ENCODE measurements around the gene RXRG. TPM values are rescaled to one million over a fixed set of nuclear protein-coding genes. Genes with fewer than 3 reads are reported as not detected.

RXRG gene
- total RNA-seq, 1 experiment from 2014 or later: not detected

DNA sequence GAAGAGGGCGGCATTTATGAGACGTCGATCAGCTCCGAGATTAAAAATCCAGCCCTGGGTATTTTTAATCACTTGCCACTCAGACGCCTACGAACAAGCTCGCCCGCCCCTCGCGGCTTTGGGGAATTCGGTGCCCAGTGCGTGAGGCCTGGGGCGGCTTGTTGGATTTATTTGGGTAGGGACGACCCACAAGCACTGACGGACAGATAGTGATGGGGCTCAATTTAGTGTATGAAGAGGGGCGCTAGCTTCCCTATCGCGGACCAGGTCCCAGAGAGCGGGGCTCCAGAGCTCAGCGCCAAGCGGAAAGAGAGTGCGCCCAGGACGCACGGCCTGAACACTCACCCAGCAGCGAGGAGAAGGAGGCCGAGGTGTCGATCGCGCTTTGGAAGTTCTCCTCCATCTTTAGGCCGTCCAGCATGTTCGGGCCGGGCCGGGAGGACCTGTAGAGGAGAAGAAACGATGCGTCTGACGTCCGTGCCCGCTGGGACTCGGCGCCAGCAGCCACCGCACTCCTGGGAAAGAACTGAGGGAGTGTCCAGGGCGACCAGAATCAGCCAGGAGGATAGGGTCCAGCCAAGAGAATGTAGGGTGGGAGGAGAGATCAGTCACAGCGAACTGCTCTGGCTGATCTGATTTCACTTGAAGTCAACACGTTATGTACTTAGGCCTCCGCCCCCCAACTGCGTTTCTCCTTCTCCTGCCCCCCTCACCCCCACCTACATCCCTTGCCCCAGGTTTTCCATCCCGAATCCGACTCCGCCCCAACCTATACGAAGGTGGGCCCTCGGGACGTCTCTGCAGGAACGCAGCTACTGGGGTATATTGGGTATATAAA lies 89.6 kb downstream of the RXRG start:
- DNase-seq: no peak
- Histone ChIP-seq H3K27ac (ENCODE audit: low read length) (no peak overlapping the region), H3K9me2 (replicated peaks; ENCODE audit: insufficient read depth, low read length) (no peaks in the 10 kb centered on the region), H3K4me1 (ENCODE audit: low read length) (no peaks in the 10 kb centered on the region), H4K20me1 (ENCODE audit: insufficient read depth, low read depth, low read length) (no peaks in the 10 kb centered on the region), H3K36me3 (ENCODE audit: insufficient read depth, low read length) (no peaks in the 10 kb centered on the region), H3K4me3 (ENCODE audit: low read length) (no peak overlapping the region), H3K9me3 (ENCODE audit: low read length) (no peaks in the 10 kb centered on the region), H3K27me3 (ENCODE audit: low read length) (no peaks in the 10 kb centered on the region), H3K9ac (ENCODE audit: low read length) (no peak overlapping the region), H3K79me2 (ENCODE audit: low read length) (no peaks in the 10 kb centered on the region), H3K4me2 (ENCODE audit: low read depth, low read length, poor library complexity, severe bottlenecking) (no peak overlapping the region), H2AFZ (ENCODE audit: low read length) (no peak overlapping the region)

DNA sequence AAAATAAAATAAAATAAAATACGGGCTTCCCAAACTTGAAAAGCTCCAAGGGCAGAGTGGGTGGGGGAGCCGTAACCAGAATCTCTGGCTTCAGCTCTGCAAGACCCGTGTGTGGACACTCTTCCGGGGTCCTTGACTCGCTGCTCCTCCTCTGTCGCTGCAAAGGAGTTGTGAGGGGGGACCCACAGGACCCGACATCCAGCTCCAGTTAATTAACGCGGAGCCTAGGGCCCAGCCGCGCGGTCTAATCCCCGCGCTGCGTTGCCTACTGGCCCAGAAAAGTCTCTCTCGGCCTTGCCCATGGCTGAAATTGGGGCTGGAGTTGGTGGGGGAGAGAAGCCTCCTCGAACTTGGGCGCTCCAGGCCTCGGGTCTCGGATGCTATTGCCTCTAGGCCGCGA lies 90.2 kb downstream of the RXRG start:
- no peaks in the 10 kb centered on the region for H3K4me1 ChIP-seq (ENCODE audit: low read length)
- no peak for DNase-seq
- no peaks in the 10 kb centered on the region for H3K36me3 ChIP-seq (ENCODE audit: insufficient read depth, low read length)
- H3K4me3 ChIP-seq (ENCODE audit: low read length): no peak overlapping the region
- no peaks in the 10 kb centered on the region for H3K9me2 ChIP-seq (replicated peaks; ENCODE audit: insufficient read depth, low read length)
- no peaks in the 10 kb centered on the region for H4K20me1 ChIP-seq (ENCODE audit: insufficient read depth, low read depth, low read length)
- H3K4me2 ChIP-seq (ENCODE audit: low read depth, low read length, poor library complexity, severe bottlenecking): no peak overlapping the region
- H3K9me3 ChIP-seq (ENCODE audit: low read length): no peaks in the 10 kb centered on the region
- no peaks in the 10 kb centered on the region for H3K27me3 ChIP-seq (ENCODE audit: low read length)
- no peaks in the 10 kb centered on the region for H3K79me2 ChIP-seq (ENCODE audit: low read length)
- no peak overlapping the region for H2AFZ ChIP-seq (ENCODE audit: low read length)
- H3K27ac ChIP-seq (ENCODE audit: low read length): no peak overlapping the region
- H3K9ac ChIP-seq (ENCODE audit: low read length): no peak overlapping the region

DNA sequence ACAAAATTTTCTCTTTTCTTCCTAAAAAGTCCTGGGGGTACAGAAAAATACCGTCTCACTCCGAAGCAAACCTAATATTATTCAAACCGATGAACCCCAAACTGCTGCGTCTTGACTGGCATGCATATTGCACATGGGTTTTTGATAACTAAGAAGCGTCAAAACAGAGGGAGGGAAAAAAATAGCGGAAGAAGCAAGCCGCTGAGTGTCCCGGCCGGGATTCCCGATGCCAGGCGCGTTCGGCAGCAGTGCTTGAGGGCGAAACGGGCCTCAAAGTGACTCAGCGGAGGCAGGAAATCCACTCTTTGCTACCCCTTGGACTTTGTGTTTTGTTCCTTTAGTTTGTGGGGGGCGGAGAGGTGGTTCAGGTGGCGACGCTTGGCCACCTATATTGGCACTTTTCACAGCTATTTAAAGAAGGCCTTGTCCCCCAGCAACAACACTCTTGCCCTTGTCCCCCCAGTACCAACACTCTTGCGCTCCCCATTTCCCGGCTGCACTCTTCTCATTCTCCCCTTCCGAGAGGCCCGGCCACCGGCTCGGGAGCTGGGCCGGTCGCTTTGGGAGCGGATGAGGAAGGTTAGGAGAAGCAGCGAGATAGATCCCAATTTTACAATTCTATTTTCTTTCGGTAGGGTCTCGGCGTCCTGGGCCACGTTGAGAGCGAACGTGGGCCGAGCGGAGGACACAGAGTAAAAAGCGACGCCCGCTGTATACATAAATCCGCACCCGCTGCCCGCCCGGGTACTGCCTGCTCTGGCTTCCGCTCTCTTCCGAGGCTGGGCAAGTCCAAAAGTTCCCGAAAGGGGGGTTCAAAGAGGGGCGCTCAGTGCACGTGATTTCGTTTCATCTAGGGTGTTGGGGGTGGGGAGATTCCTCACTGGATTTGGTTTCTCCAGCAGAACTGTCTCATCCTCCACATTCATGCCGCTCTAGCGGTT lies 90.9 kb downstream of the RXRG start:
- no peak overlapping the region for H2AFZ ChIP-seq (ENCODE audit: low read length)
- no peak overlapping the region for H3K4me2 ChIP-seq (ENCODE audit: low read depth, low read length, poor library complexity, severe bottlenecking)
- H3K4me1 ChIP-seq (ENCODE audit: low read length): no peaks in the 10 kb centered on the region
- no peaks in the 10 kb centered on the region for H3K9me3 ChIP-seq (ENCODE audit: low read length)
- H3K9me2 ChIP-seq (replicated peaks; ENCODE audit: insufficient read depth, low read length): no peaks in the 10 kb centered on the region
- H3K27ac ChIP-seq (ENCODE audit: low read length): no peak overlapping the region
- no peak for DNase-seq
- H4K20me1 ChIP-seq (ENCODE audit: insufficient read depth, low read depth, low read length): no peaks in the 10 kb centered on the region
- H3K9ac ChIP-seq (ENCODE audit: low read length): no peak overlapping the region
- no peaks in the 10 kb centered on the region for H3K27me3 ChIP-seq (ENCODE audit: low read length)
- H3K79me2 ChIP-seq (ENCODE audit: low read length): no peaks in the 10 kb centered on the region
- H3K36me3 ChIP-seq (ENCODE audit: insufficient read depth, low read length): no peaks in the 10 kb centered on the region
- no peak overlapping the region for H3K4me3 ChIP-seq (ENCODE audit: low read length)

DNA sequence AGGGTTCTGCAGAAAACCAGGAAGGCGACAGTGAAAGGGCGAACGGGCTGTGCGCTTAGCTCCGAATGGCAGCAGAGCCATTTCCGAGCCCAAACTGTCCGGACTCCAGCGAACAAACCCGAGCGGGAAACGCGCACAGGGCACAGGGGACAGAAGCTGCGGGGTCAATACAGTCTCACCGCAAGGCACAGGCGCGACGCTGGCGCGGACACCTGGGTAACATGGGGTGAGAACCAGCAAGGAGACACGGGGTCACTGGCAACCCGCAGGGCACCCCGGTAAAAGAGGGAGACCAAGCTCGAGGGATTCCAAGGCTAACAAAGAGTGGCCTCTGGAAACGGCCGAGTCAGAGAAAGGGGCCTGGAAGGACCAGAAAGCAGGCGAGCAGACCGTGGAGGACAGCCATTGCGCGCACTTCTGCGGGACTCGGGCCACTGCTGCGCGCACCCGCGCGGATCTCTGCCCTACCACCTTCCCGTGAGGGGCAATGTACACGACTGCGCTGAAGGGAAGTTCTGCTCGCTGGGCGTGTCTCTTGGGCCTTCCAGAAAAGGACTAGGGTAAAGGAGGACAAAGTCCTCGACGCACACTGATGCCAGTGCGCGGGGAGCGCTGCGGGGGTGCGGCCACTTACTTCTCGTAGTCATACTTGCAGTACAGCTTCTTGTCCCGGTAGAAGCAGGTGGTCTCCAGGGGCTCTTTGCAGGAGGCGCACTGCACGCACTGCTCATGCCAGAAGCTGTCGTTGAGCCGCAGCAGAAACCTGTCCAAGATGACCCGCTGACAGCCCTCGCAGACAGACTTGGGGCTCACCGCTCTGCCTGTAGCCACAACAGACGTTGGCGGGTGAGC lies 92.3 kb downstream of the RXRG start:
- Histone ChIP-seq H3K27me3 (ENCODE audit: low read length) (no peaks in the 10 kb centered on the region), H3K9ac (ENCODE audit: low read length) (no peak overlapping the region), H2AFZ (ENCODE audit: low read length) (no peak overlapping the region)

DNA sequence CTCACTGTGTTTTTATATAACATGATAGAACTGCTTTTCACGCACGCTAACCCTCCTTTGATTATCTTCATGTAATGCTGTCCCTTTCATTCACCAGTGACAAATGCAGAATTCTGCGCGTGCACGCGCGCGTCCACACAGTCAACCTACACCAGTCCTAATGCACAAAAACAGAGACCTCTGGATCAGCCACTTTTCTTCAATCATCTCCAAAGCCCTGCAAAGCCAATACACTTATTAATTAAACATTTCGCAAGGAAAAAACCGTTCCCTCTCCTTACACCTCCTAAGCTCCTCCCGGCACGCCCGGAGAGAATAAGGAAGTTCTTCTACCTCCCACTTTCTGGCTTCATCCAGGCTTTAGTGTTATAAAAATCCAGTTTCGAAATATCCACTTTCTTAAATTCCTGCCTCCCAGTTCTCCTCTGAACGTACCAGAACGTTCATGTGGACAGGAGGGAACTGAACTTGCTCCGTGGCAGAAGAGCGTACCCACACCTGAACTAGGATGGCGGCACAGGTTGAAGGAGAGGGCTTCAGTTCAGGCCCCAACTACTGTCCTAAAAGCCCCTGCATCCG lies 93.0 kb downstream of the RXRG start:
- DNase-seq: no peak
- Histone ChIP-seq H3K4me2 (ENCODE audit: low read depth, low read length, poor library complexity, severe bottlenecking) (no peak overlapping the region), H3K79me2 (ENCODE audit: low read length) (no peaks in the 10 kb centered on the region), H3K9me2 (replicated peaks; ENCODE audit: insufficient read depth, low read length) (no peaks in the 10 kb centered on the region), H3K36me3 (ENCODE audit: insufficient read depth, low read length) (no peaks in the 10 kb centered on the region), H3K27me3 (ENCODE audit: low read length) (no peaks in the 10 kb centered on the region), H3K9ac (ENCODE audit: low read length) (no peak overlapping the region), H3K9me3 (ENCODE audit: low read length) (no peaks in the 10 kb centered on the region), H2AFZ (ENCODE audit: low read length) (no peak overlapping the region), H3K27ac (ENCODE audit: low read length) (no peak overlapping the region), H4K20me1 (ENCODE audit: insufficient read depth, low read depth, low read length) (no peaks in the 10 kb centered on the region), H3K4me1 (ENCODE audit: low read length) (no peaks in the 10 kb centered on the region), H3K4me3 (ENCODE audit: low read length) (no peak overlapping the region)

More for the DNA sequence above, 92.3 kb downstream of the RXRG start:
- Histone ChIP-seq H3K9me2 (replicated peaks; ENCODE audit: insufficient read depth, low read length) (no peaks in the 10 kb centered on the region), H3K4me2 (ENCODE audit: low read depth, low read length, poor library complexity, severe bottlenecking) (no peak overlapping the region), H3K4me1 (ENCODE audit: low read length) (no peaks in the 10 kb centered on the region), H3K27ac (ENCODE audit: low read length) (no peak overlapping the region), H4K20me1 (ENCODE audit: insufficient read depth, low read depth, low read length) (no peaks in the 10 kb centered on the region), H3K79me2 (ENCODE audit: low read length) (no peaks in the 10 kb centered on the region), H3K9me3 (ENCODE audit: low read length) (no peaks in the 10 kb centered on the region), H3K4me3 (ENCODE audit: low read length) (no peak overlapping the region), H3K36me3 (ENCODE audit: insufficient read depth, low read length) (no peaks in the 10 kb centered on the region)
- DNase-seq: no peak

Other genes starting within 250 kb of the RXRG start
- gene LMX1A, start 88.4 kb downstream of the RXRG start, total RNA-seq (2014; rRNA removed; shearing (Covaris generic); ENCODE audit: low replicate concordance): not detected in 2 replicates
- gene LRRC52, start 98.9 kb upstream of the RXRG start, total RNA-seq (2014; rRNA removed; shearing (Covaris generic); ENCODE audit: low replicate concordance): not detected in 2 replicates
- 40.7 and 44.8 TPM in 2 replicates for gene MGST3, start 186.1 kb upstream of the RXRG start, total RNA-seq (2014; rRNA removed; shearing (Covaris generic); ENCODE audit: low replicate concordance)